Measurements from ENCODE around the gene ANKLE2.
"Not testable (repeated sequence)": the region's sequence is repeated elsewhere in the genome, so short reads cannot be mapped to it uniquely, and the experiment has no call there.

The ANKLE2 gene

GRCh38 chr12:132718644-132719043 lies 43.0 kb downstream of the ANKLE2 start:
- DNase-seq: no peak

- no peak for DNase-seq
These were observed 43.9 kb downstream of the ANKLE2 start for GRCh38 chr12:132717531-132718387.

GRCh38 chr12:132717011-132717410 lies 44.6 kb downstream of the ANKLE2 start:
- no peak for DNase-seq

GRCh38 chr12:132716356-132716755 lies 45.3 kb downstream of the ANKLE2 start:
- DNase-seq: no peak

- DNase-seq: no peak
These were observed 45.8 kb downstream of the ANKLE2 start for GRCh38 chr12:132715874-132716273.

- DNase-seq: no peak
These were observed 48.5 kb downstream of the ANKLE2 start for GRCh38 chr12:132713123-132713522.

- no peak for DNase-seq
These were observed 50.4 kb downstream of the ANKLE2 start for GRCh38 chr12:132711080-132711843.

GRCh38 chr12:132710405-132711079 lies 51.1 kb downstream of the ANKLE2 start, which contains the start of gene PGAM5:
Gene PGAM5, plus strand, starts transcription at chr12:132710842. Its CDS starts 35 bp downstream, at chr12:132710877.
- peak; percentile 88 for DNase-seq

GRCh38 chr12:132710043-132710404 lies 51.6 kb downstream of the ANKLE2 start:
- no peak for DNase-seq

GRCh38 chr12:132708150-132708549 lies 53.5 kb downstream of the ANKLE2 start:
- no peak for DNase-seq

- no peak for DNase-seq
These were observed 54.4 kb downstream of the ANKLE2 start for GRCh38 chr12:132707241-132707640.

- no peak for DNase-seq
These were observed 58.0 kb downstream of the ANKLE2 start for GRCh38 chr12:132703641-132704040.

GRCh38 chr12:132702640-132703039 lies 59.0 kb downstream of the ANKLE2 start:
- no peak for DNase-seq

GRCh38 chr12:132700212-132700822 lies 61.3 kb downstream of the ANKLE2 start:
- DNase-seq: no peak

- DNase-seq: no peak
These were observed 63.3 kb downstream of the ANKLE2 start for GRCh38 chr12:132698341-132698740.

- no peak for DNase-seq
These were observed 66.2 kb downstream of the ANKLE2 start for GRCh38 chr12:132695431-132695830.

- DNase-seq: not testable (repeated sequence)
These were observed 66.7 kb downstream of the ANKLE2 start for GRCh38 chr12:132694888-132695287.

- not testable (repeated sequence) for DNase-seq
These were observed 69.6 kb downstream of the ANKLE2 start for GRCh38 chr12:132692030-132692429.

GRCh38 chr12:132690112-132690511 lies 71.5 kb downstream of the ANKLE2 start:
- DNase-seq: no peak

- no peak for DNase-seq
These were observed 72.4 kb downstream of the ANKLE2 start for GRCh38 chr12:132689227-132689626.

GRCh38 chr12:132687211-132688164 lies 74.1 kb downstream of the ANKLE2 start, which contains the start of the genes POLE and PXMP2:
Gene POLE, minus strand, starts transcription at chr12:132687342. Its CDS starts 27 bp downstream, at chr12:132687315.
Gene PXMP2, plus strand, starts transcription at chr12:132687587. Its CDS starts 84 bp downstream, at chr12:132687671.
- DNase-seq: peak; percentile 97
